NCI-H774 (cell line): Measurements from ENCODE around the gene BIRC7.

Experiments used
- DNase-seq: peaks from one replicate; lab custom pipeline; 2025; lab: John Stamatoyannopoulos, UW

Gene BIRC7

GRCh38 chr20:63265891-63266515 is 30.3 kb downstream of the BIRC7 start:
- no peak for DNase-seq

GRCh38 chr20:63267691-63268090 is 32.0 kb downstream of the BIRC7 start:
- no peak for DNase-seq

GRCh38 chr20:63268256-63268655 is 32.6 kb downstream of the BIRC7 start:
- DNase-seq = no peak

- DNase-seq = no peak
These were observed 33.1 kb downstream of the BIRC7 start for GRCh38 chr20:63268671-63269439.

- DNase-seq = no peak
These were observed 34.0 kb downstream of the BIRC7 start for GRCh38 chr20:63269724-63270123.

- no peak for DNase-seq
These were observed 35.1 kb downstream of the BIRC7 start for GRCh38 chr20:63270606-63271325.

GRCh38 chr20:63272105-63273058 is 36.7 kb downstream of the BIRC7 start, which contains the start of gene ARFGAP1:
ARFGAP1 (plus strand) TSS chr20:63272813; CDS start chr20:63275581, 2,768 bp downstream.
- DNase-seq = peak; percentile 80

- no peak for DNase-seq
These were observed 37.4 kb downstream of the BIRC7 start for GRCh38 chr20:63273059-63273579.

GRCh38 chr20:63273635-63274380 is 38.1 kb downstream of the BIRC7 start:
- no peak for DNase-seq

GRCh38 chr20:63274381-63275228 is 38.9 kb downstream of the BIRC7 start:
- DNase-seq = no peak

GRCh38 chr20:63275825-63276224 is 40.1 kb downstream of the BIRC7 start:
- no peak for DNase-seq

- DNase-seq = no peak
These were observed 41.3 kb downstream of the BIRC7 start for GRCh38 chr20:63276956-63277355.

GRCh38 chr20:63277466-63278272 is 42.0 kb downstream of the BIRC7 start:
- no peak for DNase-seq

- no peak for DNase-seq
These were observed 43.0 kb downstream of the BIRC7 start for GRCh38 chr20:63278661-63279060.

- no peak for DNase-seq
These were observed 44.2 kb downstream of the BIRC7 start for GRCh38 chr20:63279931-63280330.

GRCh38 chr20:63280371-63280770 is 44.7 kb downstream of the BIRC7 start:
- DNase-seq = no peak

GRCh38 chr20:63280929-63281545 is 45.3 kb downstream of the BIRC7 start:
- no peak for DNase-seq
